Activated naive CD4-positive, alpha-beta T cell treated with anti-CD3 and anti-CD28 coated beads for 36 hours (primary cell): ENCODE measurements around the gene TECPR2. TPM values are rescaled to one million over a fixed set of nuclear protein-coding genes. Genes with fewer than 3 reads are reported as not detected.
"Not testable (repeated sequence)": the region's sequence is repeated elsewhere in the genome, so short reads cannot be mapped to it uniquely, and the experiment has no call there.

ENCODE experiments used
- CTCF ChIA-PET: fragments of 350-600 bp; sonication (Branson Sonifier 250); formaldehyde crosslinking; loops from one replicate; lab custom pipeline; 2021; ENCODE audit warnings: antibody characterized with exemption; lab: Charles Lee
- DNase-seq: peaks from one replicate; pipeline ENCODE4 v3.0.0-alpha.2; 2020
- H3K27ac Mint-ChIP-seq: one replicate; pipeline ENCODE4 v1.8.0; 2021; ENCODE audit warnings: mild to moderate bottlenecking, mixed read lengths
- H3K27me3 Mint-ChIP-seq: one replicate; pipeline ENCODE4 v1.8.0; 2021; ENCODE audit warnings: low read depth, mixed read lengths
- H3K36me3 Mint-ChIP-seq: one replicate; pipeline ENCODE4 v1.8.0; 2021; ENCODE audit warnings: low read depth, mixed read lengths
- H3K4me1 Mint-ChIP-seq: one replicate; pipeline ENCODE4 v1.8.0; 2021; ENCODE audit warnings: low read depth, mixed read lengths
- H3K4me3 Mint-ChIP-seq: one replicate; pipeline ENCODE4 v1.8.0; 2021; ENCODE audit warnings: mild to moderate bottlenecking, moderate library complexity, mixed read lengths
- H3K9me3 Mint-ChIP-seq: one replicate; pipeline ENCODE4 v1.8.0; 2021; ENCODE audit warnings: mixed read lengths
- intact Hi-C: fragments of 100-400 bp; cut with micrococcal nuclease; formaldehyde crosslinking; loops from one replicate; pipeline ENCODE4 v1.15.1; 2023
- total RNA-seq, 2 experiments: library from RNA; stranded (reverse); gene quantifications; one replicate each; pipeline ENCODE4 v1.2.3, GENCODE V29; 2021

TECPR2 gene
- total RNA-seq, 2 experiments from 2014 or later, result 2.3 to 3.6 TPM

GRCh38 chr14:102338724-102339123 is 24.0 kb upstream of the TECPR2 start:
- intact Hi-C loops, result no loop called here
- H3K36me3 Mint-ChIP-seq, result peaks cover 24% of the 10 kb centered on the region
- H3K9me3 Mint-ChIP-seq, result no peaks in the 10 kb centered on the region
- no peaks in the 10 kb centered on the region for H3K4me1 Mint-ChIP-seq
- CTCF ChIA-PET, result interaction anchor here (0.6 kb wide), 2 partner anchors 118 to 377 kb away, joined by 3 read pairs; no protein-coding TSS in a partner anchor
- H3K27me3 Mint-ChIP-seq, result no peaks in the 10 kb centered on the region
- no peak for DNase-seq
- no peak overlapping the region for H3K4me3 Mint-ChIP-seq
- H3K27ac Mint-ChIP-seq, result no peak overlapping the region

GRCh38 chr14:102341566-102341965 is 21.2 kb upstream of the TECPR2 start:
- no peaks in the 10 kb centered on the region for H3K9me3 Mint-ChIP-seq
- peaks cover 16% of the 10 kb centered on the region for H3K36me3 Mint-ChIP-seq
- H3K4me3 Mint-ChIP-seq, result no peak overlapping the region
- no peak for DNase-seq
- H3K27ac Mint-ChIP-seq, result no peak overlapping the region
- CTCF ChIA-PET, result no interaction called here
- no peaks in the 10 kb centered on the region for H3K27me3 Mint-ChIP-seq
- H3K4me1 Mint-ChIP-seq, result no peaks in the 10 kb centered on the region
- intact Hi-C loops, result no loop called here

- intact Hi-C loops, result no loop called here
- H3K36me3 Mint-ChIP-seq, result peaks cover 16% of the 10 kb centered on the region
Measured at GRCh38 chr14:102342238-102342637, 20.5 kb upstream of the TECPR2 start.

GRCh38 chr14:102344084-102344483 is 18.7 kb upstream of the TECPR2 start:
- no peak overlapping the region for H3K27ac Mint-ChIP-seq
- intact Hi-C loops, result no loop called here
- H3K4me3 Mint-ChIP-seq, result no peak overlapping the region
- CTCF ChIA-PET, result no interaction called here
- DNase-seq, result no peak
- H3K27me3 Mint-ChIP-seq, result no peaks in the 10 kb centered on the region
- H3K36me3 Mint-ChIP-seq, result peaks cover 18% of the 10 kb centered on the region
- no peaks in the 10 kb centered on the region for H3K9me3 Mint-ChIP-seq
- H3K4me1 Mint-ChIP-seq, result no peaks in the 10 kb centered on the region

More at GRCh38 chr14:102342238-102342637, 20.5 kb upstream of the TECPR2 start:
- DNase-seq, result no peak
- Mint-ChIP-seq H3K27me3 (no peaks in the 10 kb centered on the region), H3K4me1 (no peaks in the 10 kb centered on the region), H3K27ac (no peak overlapping the region), H3K9me3 (no peaks in the 10 kb centered on the region), H3K4me3 (no peak overlapping the region)
- CTCF ChIA-PET, result no interaction called here

GRCh38 chr14:102344485-102344884 is 18.3 kb upstream of the TECPR2 start:
- H3K27me3 Mint-ChIP-seq, result no peaks in the 10 kb centered on the region
- no peaks in the 10 kb centered on the region for H3K4me1 Mint-ChIP-seq
- H3K36me3 Mint-ChIP-seq, result peaks cover 18% of the 10 kb centered on the region
- CTCF ChIA-PET, result no interaction called here
- H3K9me3 Mint-ChIP-seq, result no peaks in the 10 kb centered on the region
- DNase-seq, result no peak
- no peak overlapping the region for H3K4me3 Mint-ChIP-seq
- H3K27ac Mint-ChIP-seq, result no peak overlapping the region
- intact Hi-C loops, result no loop called here

GRCh38 chr14:102345232-102345631 is 17.5 kb upstream of the TECPR2 start:
- Mint-ChIP-seq H3K4me3 (no peak overlapping the region), H3K36me3 (peaks cover 23% of the 10 kb centered on the region), H3K27ac (no peak overlapping the region), H3K9me3 (no peaks in the 10 kb centered on the region), H3K4me1 (no peaks in the 10 kb centered on the region), H3K27me3 (no peaks in the 10 kb centered on the region)
- intact Hi-C loops, result no loop called here
- CTCF ChIA-PET, result no interaction called here
- no peak for DNase-seq

GRCh38 chr14:102346645-102347044 is 16.1 kb upstream of the TECPR2 start:
- Mint-ChIP-seq H3K9me3 (no peaks in the 10 kb centered on the region), H3K27me3 (no peaks in the 10 kb centered on the region), H3K27ac (no peak overlapping the region), H3K4me3 (no peak overlapping the region), H3K4me1 (no peaks in the 10 kb centered on the region), H3K36me3 (peaks cover 23% of the 10 kb centered on the region)
- CTCF ChIA-PET, result no interaction called here
- intact Hi-C loops, result no loop called here
- no peak for DNase-seq

GRCh38 chr14:102348376-102348775 is 14.4 kb upstream of the TECPR2 start:
- no peak for DNase-seq
- Mint-ChIP-seq H3K9me3 (no peaks in the 10 kb centered on the region), H3K27ac (no peak overlapping the region), H3K27me3 (no peaks in the 10 kb centered on the region), H3K4me1 (peaks cover under 1% of the 10 kb centered on the region), H3K4me3 (no peak overlapping the region), H3K36me3 (peaks cover 24% of the 10 kb centered on the region)
- intact Hi-C loops, result no loop called here
- CTCF ChIA-PET, result interaction anchor here (1.1 to 1.2 kb wide), 2 partner anchors 12 to 15 kb away, joined by 3 to 4 read pairs; no protein-coding TSS in a partner anchor

- H3K36me3 Mint-ChIP-seq, result peaks cover 35% of the 10 kb centered on the region
Measured at GRCh38 chr14:102351023-102351422, 11.7 kb upstream of the TECPR2 start.

GRCh38 chr14:102351593-102351992 is 11.1 kb upstream of the TECPR2 start:
- H3K9me3 Mint-ChIP-seq, H3K4me1 Mint-ChIP-seq, DNase-seq, intact Hi-C loops, H3K27ac Mint-ChIP-seq, H3K27me3 Mint-ChIP-seq, H3K4me3 Mint-ChIP-seq: not testable (repeated sequence)
- CTCF ChIA-PET, result interaction anchor here (1.1 kb wide), 1 partner anchor 321 kb away, joined by 4 read pairs; no protein-coding TSS in a partner anchor
- peaks cover 35% of the 10 kb centered on the region for H3K36me3 Mint-ChIP-seq

More at GRCh38 chr14:102351023-102351422, 11.7 kb upstream of the TECPR2 start:
- CTCF ChIA-PET, result no interaction called here
- H3K27me3 Mint-ChIP-seq, result no peaks in the 10 kb centered on the region
- H3K4me1 Mint-ChIP-seq, result peaks cover 2% of the 10 kb centered on the region
- intact Hi-C loops, result no loop called here
- no peak for DNase-seq
- H3K27ac Mint-ChIP-seq, result no peak overlapping the region
- H3K4me3 Mint-ChIP-seq, result no peak overlapping the region
- no peaks in the 10 kb centered on the region for H3K9me3 Mint-ChIP-seq

GRCh38 chr14:102352213-102352612 is 10.5 kb upstream of the TECPR2 start:
- DNase-seq, result no peak
- CTCF ChIA-PET, result interaction anchor here (1.1 kb wide), 1 partner anchor 322 kb away, joined by 4 read pairs; no protein-coding TSS in a partner anchor
- intact Hi-C loops, result no loop called here
- H3K27me3 Mint-ChIP-seq, result no peaks in the 10 kb centered on the region
- H3K9me3 Mint-ChIP-seq, result no peaks in the 10 kb centered on the region
- H3K27ac Mint-ChIP-seq, result no peak overlapping the region
- H3K36me3 Mint-ChIP-seq, result peaks cover 36% of the 10 kb centered on the region
- H3K4me3 Mint-ChIP-seq, result no peak overlapping the region
- peaks cover 2% of the 10 kb centered on the region for H3K4me1 Mint-ChIP-seq

- Mint-ChIP-seq H3K27ac (no peak overlapping the region), H3K4me1 (peaks cover 4% of the 10 kb centered on the region), H3K9me3 (no peaks in the 10 kb centered on the region), H3K4me3 (no peak overlapping the region), H3K36me3 (peaks cover 33% of the 10 kb centered on the region), H3K27me3 (no peaks in the 10 kb centered on the region)
- CTCF ChIA-PET, result no interaction called here
- intact Hi-C loops, result no loop called here
- DNase-seq, result no peak
Measured at GRCh38 chr14:102353126-102353619, 9.6 kb upstream of the TECPR2 start.

- H3K27ac Mint-ChIP-seq, result no peak overlapping the region
- no peak overlapping the region for H3K4me3 Mint-ChIP-seq
- H3K9me3 Mint-ChIP-seq, result no peaks in the 10 kb centered on the region
- H3K4me1 Mint-ChIP-seq, result peaks cover 17% of the 10 kb centered on the region
- intact Hi-C loops, result no loop called here
- H3K27me3 Mint-ChIP-seq, result no peaks in the 10 kb centered on the region
- CTCF ChIA-PET, result interaction anchor here (0.6 kb wide), 1 partner anchor 398 kb away, joined by 3 read pairs; no protein-coding TSS in a partner anchor
- H3K36me3 Mint-ChIP-seq, result peaks cover 28% of the 10 kb centered on the region
- no peak for DNase-seq
Measured at GRCh38 chr14:102356280-102356679, 6.5 kb upstream of the TECPR2 start.
